HepG2 (cell line): ENCODE results near the gene CDH2. TPM values are rescaled to one million over a fixed set of nuclear protein-coding genes. Genes with fewer than 3 reads are reported as not detected.

Experiments used
- ATAC-seq: fragments of 200-7000 bp; cut with Tn5 transposase; 3 replicates; pipeline ENCODE4 v1.9.1; 2020; ENCODE audit warnings: mild to moderate bottlenecking, moderate library complexity
- BruUV-seq: library from RNA; stranded (reverse); fragments of 400-500 nt; replicated peaks from 2 replicates; lab custom pipeline; 2021; lab: Mats Ljungman, UMichigan
- CTCF ChIA-PET: fragments of 300-600 bp; formaldehyde crosslinking; extraction: SDS; loops from one replicate; lab custom pipeline; 2021; ENCODE audit warnings: low total read pairs, inconsistent platforms, low intra/inter-chr PET ratio; lab: Yijun Ruan, JAX
- POLR2A ChIA-PET: fragments of 350-600 bp; sonication (Branson Sonifier 250); formaldehyde crosslinking; loops from one replicate; lab custom pipeline; 2020; ENCODE audit warnings: antibody characterized with exemption, inconsistent platforms; lab: Yijun Ruan, JAX
- DNase-seq: peaks from one replicate; pipeline ENCODE4 v3.0.0-alpha.2; 2015; ENCODE audit warnings: low spot score
- FAIRE-seq: peaks from 3 replicates; lab custom pipeline; 2011; peaks lifted over from hg19 to GRCh38; lab: Jason Lieb, UNC
- H2AFZ ChIP-seq: one replicate; pipeline ENCODE4 v1.6.1; 2011; ENCODE audit warnings: low read length, inconsistent platforms
- H3K27ac ChIP-seq: fragments of 300-600 bp; 3 replicates; pipeline ENCODE4 v1.8.0; 2011; ENCODE audit warnings: mixed run types, mild to moderate bottlenecking, mixed read lengths, low read length, inconsistent platforms; ENCODE audit not compliant: insufficient read depth; ENCODE audit errors: extremely low read length
- H3K27me3 ChIP-seq, 2 experiments: fragments of 200-600 bp in 1 of 2; 2 replicates in 1 of 2; 3 replicates in 1 of 2; pipeline versions ENCODE4 v1.6.0 to v1.8.0; 2011; ENCODE audit warnings: low read length in 2 of 2, mild to moderate bottlenecking in 2 of 2, moderate library complexity in 2 of 2, inconsistent platforms in 1 of 2; ENCODE audit not compliant: insufficient read depth in 2 of 2, control insufficient read depth in 1 of 2
- H3K36me3 ChIP-seq, 2 experiments: fragments of 200-600 bp in 1 of 2; replicated peaks in 1 of 2; 2 replicates in 1 of 2; 3 replicates in 1 of 2; pipeline versions ENCODE4 v1.5.1 to v1.8.0; 2011; ENCODE audit warnings: low read length in 2 of 2, inconsistent platforms in 1 of 2; ENCODE audit not compliant: insufficient read depth in 2 of 2, control insufficient read depth in 1 of 2
- H3K4me1 ChIP-seq: 2 replicates; pipeline ENCODE4 v1.5.1; 2012; ENCODE audit warnings: low read length, inconsistent platforms; ENCODE audit not compliant: insufficient read depth
- H3K4me2 ChIP-seq: 2 replicates; pipeline ENCODE4 v1.6.0; 2011; ENCODE audit warnings: low read depth, low read length, inconsistent platforms
- H3K4me3 ChIP-seq, 3 experiments: fragments of 200-600 bp in 1 of 3; sonication (generic), shearing (Covaris generic) in 1 of 3; replicated peaks in 1 of 3; 2 replicates each; pipeline ENCODE4 v1.5.1; 2011 to 2016; ENCODE audit warnings: low read length in 3 of 3, inconsistent platforms in 2 of 3, low read depth in 2 of 3, mild to moderate bottlenecking in 2 of 3, control low read depth in 1 of 3, mixed read lengths in 1 of 3; ENCODE audit not compliant: insufficient read depth in 1 of 3
- H3K79me2 ChIP-seq: one replicate; pipeline ENCODE4 v1.6.1; 2011; ENCODE audit warnings: low read length, inconsistent platforms; ENCODE audit not compliant: insufficient read depth
- H3K9ac ChIP-seq: 2 replicates; pipeline ENCODE4 v1.6.0; 2011; ENCODE audit warnings: mild to moderate bottlenecking, low read depth, low read length, inconsistent platforms; ENCODE audit not compliant: insufficient read depth
- H3K9me3 ChIP-seq: 2 replicates; pipeline ENCODE4 v1.5.1; 2012; ENCODE audit warnings: mild to moderate bottlenecking, low read length
- H4K20me1 ChIP-seq: 2 replicates; pipeline ENCODE4 v1.6.0; 2011; ENCODE audit warnings: inconsistent platforms, mild to moderate bottlenecking, low read length, moderate library complexity; ENCODE audit not compliant: insufficient read depth
- ARID3A ChIP-seq: IDR thresholded peaks from 2 replicates; pipeline ENCODE4 v1.6.1; 2012; ENCODE audit warnings: low read depth, low read length, improper control_type of control experiment
- FOSL2 ChIP-seq: sonication (generic); formaldehyde crosslinking; IDR thresholded peaks from 2 replicates; pipeline ENCODE4 v1.4.0; 2020; ENCODE audit warnings: missing genetic modification reagents
- GFI1 ChIP-seq: sonication (generic); formaldehyde crosslinking; IDR thresholded peaks from 2 replicates; pipeline ENCODE4 v1.5.0; 2020; ENCODE audit warnings: missing genetic modification reagents, mild to moderate bottlenecking, borderline replicate concordance
- HNF4G ChIP-seq, 2 experiments: sonication (generic) in 1 of 2; formaldehyde crosslinking in 1 of 2; IDR thresholded peaks; 2 replicates each; pipeline versions ENCODE4 v1.4.0 to v1.6.1; 2011 to 2020; ENCODE audit warnings: borderline replicate concordance in 2 of 2, low read depth in 2 of 2, mild to moderate bottlenecking in 2 of 2, low read length in 1 of 2, missing genetic modification reagents in 1 of 2, moderate library complexity in 1 of 2
- JDP2 ChIP-seq: sonication (generic); formaldehyde crosslinking; IDR thresholded peaks from 2 replicates; pipeline ENCODE4 v1.8.1; 2022; ENCODE audit warnings: missing genetic modification reagents, borderline replicate concordance
- MEF2D ChIP-seq: sonication (generic); formaldehyde crosslinking; IDR thresholded peaks from 2 replicates; pipeline ENCODE4 v1.5.1; 2020; ENCODE audit warnings: mild to moderate bottlenecking, missing genetic modification reagents
- NCOA2 ChIP-seq: sonication (generic); formaldehyde crosslinking; IDR thresholded peaks from 2 replicates; pipeline ENCODE4 v1.8.0; 2022; ENCODE audit warnings: inconsistent platforms
- NFE2L1 ChIP-seq: sonication (generic); formaldehyde crosslinking; IDR thresholded peaks from 2 replicates; pipeline ENCODE4 v1.4.0; 2020; ENCODE audit warnings: missing genetic modification reagents, mild to moderate bottlenecking, borderline replicate concordance
- NFIC ChIP-seq: IDR thresholded peaks from 2 replicates; pipeline ENCODE4 v1.6.1; 2012; ENCODE audit warnings: mild to moderate bottlenecking, low read length, inconsistent platforms
- PPARG ChIP-seq: conservative IDR thresholded peaks from 2 replicates; pipeline ENCODE4 v1.6.1; 2016; ENCODE audit warnings: missing biosample characterization, missing genetic modification reagents
- SALL1 ChIP-seq: sonication (generic); formaldehyde crosslinking; IDR thresholded peaks from 2 replicates; pipeline ENCODE4 v1.8.0; 2022; ENCODE audit warnings: mild to moderate bottlenecking, missing genetic modification reagents
- SATB2 ChIP-seq: sonication (generic); formaldehyde crosslinking; IDR thresholded peaks from 2 replicates; pipeline ENCODE4 v1.5.0; 2020; ENCODE audit warnings: missing genetic modification reagents
- ZNF329 ChIP-seq: sonication (generic); formaldehyde crosslinking; IDR thresholded peaks from 2 replicates; pipeline ENCODE4 v1.9.0; 2021; ENCODE audit warnings: low read depth, mild to moderate bottlenecking, missing genetic modification reagents
- ZNF574 ChIP-seq: sonication (generic); formaldehyde crosslinking; IDR thresholded peaks from 2 replicates; pipeline ENCODE4 v1.4.0; 2020; ENCODE audit warnings: missing genetic modification reagents
- WGBS: methylation state at CpG from one replicate; pipeline ENCODE4 v1.1.6; 2017; ENCODE audit warnings: low lambda C conversion rate; 5-methylcytosine and 5-hydroxymethylcytosine counted together
- in situ Hi-C: cut with HindIII; loops from 2 replicates; pipeline ENCODE4 v1.10.0; 2017; ENCODE audit warnings: low pct_unique_long_range_greater_than_20kb; ENCODE audit not compliant: extremely low pct_ligation_motif_present
- intact Hi-C: fragments of 100-400 bp; cut with micrococcal nuclease; formaldehyde crosslinking; loops from one replicate; pipeline ENCODE4 v1.10.0; 2022; ENCODE audit not compliant: unreplicated experiment
- polyA plus RNA-seq, 8 experiments: library from polyadenylated mRNA; depleted of rRNA in 3 of 8; stranded (reverse) in 7 of 8; unstranded in 1 of 8; fragments of >200 nt; fragmentation: Illumina TruSeq in 4 of 8; extraction: Trizol in 4 of 8; gene quantifications; 2 replicates each; pipeline versions ENCODE4 v1.2.1 to v1.2.3, GENCODE V29; 2011 to 2016; ENCODE audit warnings: low read depth in 4 of 8, missing spikeins in 1 of 8, mixed read lengths in 1 of 8; ENCODE audit not compliant: insufficient read depth in 1 of 8
- total RNA-seq, 5 experiments: library from RNA; depleted of rRNA; stranded (reverse); fragments of >200 nt; fragmentation: Illumina TruSeq; extraction: Trizol; gene quantifications; 2 replicates each; pipeline ENCODE4 v1.2.3, GENCODE V29; 2016; ENCODE audit warnings: low read depth in 1 of 5

The CDH2 gene
- total and polyA plus RNA-seq, 2 of the 13 experiments (the other 11 are each of a cell fraction or from before 2014, with no cell fraction given) = 18.6 to 36.1 TPM

GRCh38 chr18:28185121-28185520, 8.2 kb upstream of the CDH2 start:
- H3K9me3 ChIP-seq = no peaks in the 10 kb centered on the region
- in situ Hi-C loops = loop anchor here (10.0 to 25.0 kb wide), 4 partner anchors 180 to 573 kb away; no protein-coding TSS in a partner anchor

DNA sequence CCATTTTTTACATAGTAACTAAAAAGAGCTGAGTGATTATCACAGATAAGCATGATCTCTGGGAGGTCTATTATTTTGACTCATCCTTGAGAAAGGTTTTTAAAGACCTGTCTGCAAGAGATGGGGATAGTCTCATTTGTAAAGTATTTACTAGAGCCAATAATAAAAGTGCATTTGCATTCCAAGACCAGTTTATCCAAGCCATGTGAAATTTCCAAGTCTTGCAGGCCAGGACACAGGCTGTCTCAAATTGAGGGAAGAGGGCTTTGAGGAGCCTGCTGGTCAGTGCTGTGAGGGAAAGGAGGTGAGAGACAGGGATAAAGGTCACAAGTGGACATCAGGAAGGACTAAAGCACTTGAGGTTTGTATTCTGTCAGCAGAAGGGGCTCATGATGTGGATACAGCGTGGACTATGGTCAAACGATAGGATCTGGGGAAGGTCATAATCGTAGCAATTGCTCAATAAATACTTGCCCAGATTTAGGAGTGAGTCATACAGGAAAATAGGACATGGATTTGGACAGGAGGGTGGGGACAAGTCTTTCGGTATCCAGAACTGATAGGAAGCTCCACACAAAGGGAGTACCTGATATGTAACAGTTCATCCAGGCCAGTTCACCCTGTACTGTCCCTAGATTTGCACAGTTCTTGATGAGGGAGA, 6.6 kb upstream of the CDH2 start:
- DNase-seq (peak; percentile 82), FAIRE-seq (peak; percentile 65), ATAC-seq (peak; percentile 91)
- Histone ChIP-seq H3K4me3 (no peak overlapping the region), H3K9me3 (no peaks in the 10 kb centered on the region), H3K27ac (no peak overlapping the region), H3K79me2 (no peaks in the 10 kb centered on the region), H3K27me3 (no peaks in the 10 kb centered on the region), H3K4me1 (peaks cover 31% of the 10 kb centered on the region), H4K20me1 (no peaks in the 10 kb centered on the region), H3K36me3 (no peaks in the 10 kb centered on the region), H3K9ac (no peak overlapping the region), H2AFZ (no peak overlapping the region), H3K4me2 (peak overlapping the region; percentile 34)
- no TSS peak for BruUV-seq
- WGBS = 0% methylated on average over 4 of the region's 4 CpGs
- ChIA-PET CTCF (no interaction called here), POLR2A (no interaction called here)
- in situ Hi-C loops = loop anchor here (10.0 to 25.0 kb wide), 4 partner anchors 179 to 571 kb away; no protein-coding TSS in a partner anchor
- intact Hi-C loops = no loop called here
- TF ChIP-seq GFI1 (CRISPR knock-in tag) (peak; percentile 71; the same call in 1 of the 2 replicates), SATB2 (CRISPR knock-in tag) (no peak), HNF4G (IDR thresholded peaks at IDR 0.05; ENCODE audit: borderline replicate concordance, low read depth, low read length) (peak; percentile 29; the same call in 1 of the 2 replicates), HNF4G (CRISPR knock-in tag; IDR thresholded peaks at IDR 0.05; ENCODE audit: borderline replicate concordance, low read depth) (no peak), ARID3A (peak; percentile 44; the same call in 1 of the 2 replicates), FOSL2 (CRISPR knock-in tag) (peak; percentile 93), PPARG (CRISPR knock-in tag) (0 out of 2 replicates have a peak, but pooled peaks have one; percentile 21), ZNF329 (CRISPR knock-in tag) (no peak), ZNF574 (CRISPR knock-in tag) (no peak), MEF2D (CRISPR knock-in tag) (no peak), SALL1 (peak; percentile 41; the same call in 1 of the 2 replicates), NFE2L1 (CRISPR knock-in tag) (no peak)

More at GRCh38 chr18:28185121-28185520, 8.2 kb upstream of the CDH2 start:
- FAIRE-seq = no peak
- no peak for DNase-seq
- TF ChIP-seq NFIC (no peak), JDP2 (no peak), NCOA2 (CRISPR knock-in tag) (no peak)
- H3K79me2 ChIP-seq = no peaks in the 10 kb centered on the region
- ChIA-PET POLR2A (no interaction called here), CTCF (no interaction called here)
- H3K4me1 ChIP-seq = peaks cover 27% of the 10 kb centered on the region
- H4K20me1 ChIP-seq = no peaks in the 10 kb centered on the region
- H3K4me2 ChIP-seq = no peak overlapping the region
- H3K9ac ChIP-seq = no peak overlapping the region
- 82% methylated on average over 3 of the region's 3 CpGs for WGBS
- BruUV-seq = no TSS peak
- no peak overlapping the region for H3K4me3 ChIP-seq
- intact Hi-C loops = no loop called here
- no peak for ATAC-seq
- no peak overlapping the region for H3K27ac ChIP-seq
- no peak overlapping the region for H2AFZ ChIP-seq
- H3K27me3 ChIP-seq = no peaks in the 10 kb centered on the region
- H3K36me3 ChIP-seq = no peaks in the 10 kb centered on the region
